ENCODE measurements around the gene CPEB3.

Gene CPEB3

DNA sequence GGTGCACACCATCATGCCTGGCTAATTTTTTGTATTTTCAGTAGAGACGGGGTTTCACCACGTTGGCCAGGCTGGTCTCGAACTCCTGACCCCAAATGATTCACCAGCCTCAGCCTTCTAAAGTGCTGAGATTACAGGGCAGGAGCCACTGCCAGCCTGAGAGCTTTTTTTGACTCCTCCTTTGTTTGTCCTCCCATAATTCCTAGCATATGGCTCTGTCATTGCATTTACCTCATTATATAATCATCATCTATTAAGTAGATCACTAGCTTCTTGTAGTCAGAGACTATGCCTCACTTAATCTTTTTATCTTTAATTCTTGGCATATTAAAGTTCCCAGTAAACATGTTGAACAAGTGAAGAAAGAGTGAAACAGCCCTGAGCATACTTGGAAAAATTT lies 82.1 kb downstream of the CPEB3 start:
- H3K9ac ChIP-seq (ENCODE audit: low read depth, low read length), result no peak overlapping the region
- H3K36me3 ChIP-seq (ENCODE audit: insufficient read depth, low read length), result no peaks in the 10 kb centered on the region
- no peak overlapping the region for H3K4me2 ChIP-seq (ENCODE audit: insufficient read depth, low read length)
- ATAC-seq (ENCODE audit: insufficient read depth, low read depth) (no peak), DNase-seq (no peak)
- H3K27me3 ChIP-seq (ENCODE audit: insufficient read depth, low read length, poor library complexity), result no peaks in the 10 kb centered on the region
- no peak overlapping the region for H3K27ac ChIP-seq (ENCODE audit: low read length)
- H3K79me2 ChIP-seq (ENCODE audit: insufficient read depth, low read length), result no peaks in the 10 kb centered on the region
- no peaks in the 10 kb centered on the region for H4K20me1 ChIP-seq (ENCODE audit: insufficient read depth, low read length)
- H3K9me3 ChIP-seq (ENCODE audit: insufficient read depth, low read length, severe bottlenecking), result no peaks in the 10 kb centered on the region
- H2AFZ ChIP-seq (ENCODE audit: low read depth, low read length), result no peak overlapping the region
- no peak overlapping the region for H3K4me3 ChIP-seq (ENCODE audit: low read depth in 1 of 2, low read length in 2 of 2)
- H3K4me1 ChIP-seq (ENCODE audit: insufficient read depth, low read length), result no peaks in the 10 kb centered on the region
- no peak for TF ChIP-seq EZH2 (IDR thresholded peaks at IDR 0.05; ENCODE audit: borderline replicate concordance, low read depth, low read length, severe bottlenecking)
- TF ChIP-seq, protein P1, sequence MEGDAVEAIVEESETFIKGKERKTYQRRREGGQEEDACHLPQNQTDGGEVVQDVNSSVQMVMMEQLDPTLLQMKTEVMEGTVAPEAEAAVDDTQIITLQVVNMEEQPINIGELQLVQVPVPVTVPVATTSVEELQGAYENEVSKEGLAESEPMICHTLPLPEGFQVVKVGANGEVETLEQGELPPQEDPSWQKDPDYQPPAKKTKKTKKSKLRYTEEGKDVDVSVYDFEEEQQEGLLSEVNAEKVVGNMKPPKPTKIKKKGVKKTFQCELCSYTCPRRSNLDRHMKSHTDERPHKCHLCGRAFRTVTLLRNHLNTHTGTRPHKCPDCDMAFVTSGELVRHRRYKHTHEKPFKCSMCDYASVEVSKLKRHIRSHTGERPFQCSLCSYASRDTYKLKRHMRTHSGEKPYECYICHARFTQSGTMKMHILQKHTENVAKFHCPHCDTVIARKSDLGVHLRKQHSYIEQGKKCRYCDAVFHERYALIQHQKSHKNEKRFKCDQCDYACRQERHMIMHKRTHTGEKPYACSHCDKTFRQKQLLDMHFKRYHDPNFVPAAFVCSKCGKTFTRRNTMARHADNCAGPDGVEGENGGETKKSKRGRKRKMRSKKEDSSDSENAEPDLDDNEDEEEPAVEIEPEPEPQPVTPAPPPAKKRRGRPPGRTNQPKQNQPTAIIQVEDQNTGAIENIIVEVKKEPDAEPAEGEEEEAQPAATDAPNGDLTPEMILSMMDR (IDR thresholded peaks at IDR 0.05; ENCODE audit: borderline replicate concordance, extremely low read depth, low read length, poor library complexity, severe bottlenecking), result no peak

DNA sequence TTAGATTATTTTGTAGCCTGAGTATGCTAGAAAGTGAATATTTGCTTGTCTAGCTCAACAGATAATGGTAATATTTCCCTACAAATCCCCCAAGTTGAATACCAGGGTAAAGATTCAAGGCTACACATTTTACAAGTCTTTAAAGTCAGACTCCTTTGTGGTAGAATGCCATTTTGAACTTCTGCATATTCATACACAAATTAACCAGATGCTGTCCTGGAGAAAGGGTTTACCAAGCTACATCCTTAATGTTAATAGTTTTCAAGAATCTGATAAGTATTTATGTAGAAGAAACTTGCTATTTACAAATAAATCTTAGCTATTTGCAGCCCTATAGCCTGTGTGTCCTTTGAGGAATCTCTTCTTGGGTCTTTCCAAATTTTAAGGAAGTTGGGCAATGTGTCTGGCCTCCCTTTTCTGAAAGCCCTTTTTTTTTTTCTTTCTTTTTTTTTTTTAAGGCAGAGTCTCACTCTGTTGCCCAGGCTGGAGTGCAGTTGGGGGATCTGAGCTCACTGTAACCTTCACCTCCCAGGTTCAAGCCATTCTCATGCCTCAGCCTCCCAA lies 82.6 kb downstream of the CPEB3 start:
- TF ChIP-seq EZH2 (IDR thresholded peaks at IDR 0.05; ENCODE audit: borderline replicate concordance, low read depth, low read length, severe bottlenecking), result no peak
- TF ChIP-seq, protein P1 (IDR thresholded peaks at IDR 0.05; ENCODE audit: borderline replicate concordance, extremely low read depth, low read length, poor library complexity, severe bottlenecking), result no peak

DNA sequence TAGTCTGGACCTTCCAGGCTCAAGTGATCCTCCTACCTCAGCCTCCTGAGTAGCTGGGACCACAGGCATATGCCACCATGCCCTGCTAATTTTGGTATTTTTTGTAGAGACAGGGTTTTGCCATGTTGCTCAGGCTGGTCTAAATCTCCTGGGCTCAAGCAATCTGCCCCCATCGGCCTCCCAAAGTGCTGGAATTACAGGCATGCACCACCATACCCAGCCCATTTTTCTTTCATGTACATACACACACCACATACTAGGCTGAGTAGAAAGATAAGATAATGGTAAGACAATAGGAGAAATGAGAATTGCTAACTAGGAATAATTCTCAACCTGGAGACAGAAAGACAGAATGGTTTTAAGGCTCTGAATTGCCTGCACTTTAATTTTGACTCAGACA lies 83.8 kb downstream of the CPEB3 start:
- no peak overlapping the region for H3K4me2 ChIP-seq (ENCODE audit: insufficient read depth, low read length)

More for the DNA sequence above, 82.6 kb downstream of the CPEB3 start:
- Histone ChIP-seq H3K79me2 (ENCODE audit: insufficient read depth, low read length) (no peaks in the 10 kb centered on the region), H3K9ac (ENCODE audit: low read depth, low read length) (no peak overlapping the region), H3K27ac (ENCODE audit: low read length) (no peak overlapping the region), H4K20me1 (ENCODE audit: insufficient read depth, low read length) (no peaks in the 10 kb centered on the region), H2AFZ (ENCODE audit: low read depth, low read length) (no peak overlapping the region), H3K27me3 (ENCODE audit: insufficient read depth, low read length, poor library complexity) (no peaks in the 10 kb centered on the region), H3K9me3 (ENCODE audit: insufficient read depth, low read length, severe bottlenecking) (no peaks in the 10 kb centered on the region), H3K4me2 (ENCODE audit: insufficient read depth, low read length) (no peak overlapping the region), H3K4me1 (ENCODE audit: insufficient read depth, low read length) (no peaks in the 10 kb centered on the region), H3K36me3 (ENCODE audit: insufficient read depth, low read length) (no peaks in the 10 kb centered on the region), H3K4me3 (ENCODE audit: low read depth in 1 of 2, low read length in 2 of 2) (no peak overlapping the region)
- ATAC-seq (ENCODE audit: insufficient read depth, low read depth) (no peak), DNase-seq (no peak)

More for the DNA sequence above, 83.8 kb downstream of the CPEB3 start:
- Histone ChIP-seq H3K4me1 (ENCODE audit: insufficient read depth, low read length) (no peaks in the 10 kb centered on the region), H3K36me3 (ENCODE audit: insufficient read depth, low read length) (no peaks in the 10 kb centered on the region), H3K9me3 (ENCODE audit: insufficient read depth, low read length, severe bottlenecking) (no peaks in the 10 kb centered on the region), H3K79me2 (ENCODE audit: insufficient read depth, low read length) (no peaks in the 10 kb centered on the region), H3K9ac (ENCODE audit: low read depth, low read length) (no peak overlapping the region), H3K4me3 (ENCODE audit: low read depth in 1 of 2, low read length in 2 of 2) (no peak overlapping the region), H2AFZ (ENCODE audit: low read depth, low read length) (no peak overlapping the region), H4K20me1 (ENCODE audit: insufficient read depth, low read length) (no peaks in the 10 kb centered on the region), H3K27me3 (ENCODE audit: insufficient read depth, low read length, poor library complexity) (no peaks in the 10 kb centered on the region), H3K27ac (ENCODE audit: low read length) (no peak overlapping the region)
- TF ChIP-seq EZH2 (IDR thresholded peaks at IDR 0.05; ENCODE audit: borderline replicate concordance, low read depth, low read length, severe bottlenecking), result no peak
- TF ChIP-seq, protein P1 (IDR thresholded peaks at IDR 0.05; ENCODE audit: borderline replicate concordance, extremely low read depth, low read length, poor library complexity, severe bottlenecking), result no peak
- ATAC-seq (ENCODE audit: insufficient read depth, low read depth) (no peak), DNase-seq (no peak)
